Panc1 (cell line): ENCODE data around the gene ATP2A3.

Experiments
- CTCF ChIP-seq: fragments of 450-650 bp; IDR thresholded peaks from 2 replicates; pipeline ENCODE4 v1.5.1; 2017; ENCODE audit warnings: mild to moderate bottlenecking
- REST ChIP-seq, 2 experiments: IDR thresholded peaks; 2 replicates each; pipeline ENCODE4 v1.6.1; 2011 to 2012; ENCODE audit warnings: low read depth in 2 of 2, control low read depth in 1 of 2, low read length in 1 of 2, mild to moderate bottlenecking in 1 of 2, moderate library complexity in 1 of 2; ENCODE audit not compliant: insufficient read depth in 1 of 2

- no peak for TF ChIP-seq CTCF
- no peak for TF ChIP-seq REST (IDR thresholded peaks at IDR 0.05; ENCODE audit: insufficient read depth in 1 of 2, low read depth in 2 of 2, low read length in 1 of 2)
Observed at GRCh38 chr17:3900646-3901045, 63.6 kb downstream of the ATP2A3 start.
